Heart left ventricle (tissue), 16 donors: Measurements from ENCODE around the gene SDF2L1. TPM values are rescaled to one million over a fixed set of nuclear protein-coding genes. Genes with fewer than 3 reads are reported as not detected.
A peak's percentile ranks its signal among the peaks of the same experiment; 100 is the strongest.

Source experiments
- ATAC-seq, 4 donors: fragments of 200-7000 bp; cut with Tn5 transposase; one replicate each; pipeline ENCODE4 v1.9.1; 2020 to 2022; ENCODE audit warnings: moderate library complexity in 4 of 4, mild to moderate bottlenecking in 3 of 4, moderate number of reproducible peaks in 1 of 4
- DNase-seq, 5 donors: peaks; one replicate each; pipeline ENCODE4 v3.0.0-alpha.2; 2020
- H3K27ac ChIP-seq, 12 donors: fragments of 200-600 bp; sonication (generic) in 4 of 12; one replicate each; pipeline versions ENCODE4 v1.5.0 to v1.8.0; 2016 to 2022; ENCODE audit warnings: mild to moderate bottlenecking in 2 of 12
- H3K27me3 ChIP-seq, 9 donors: fragments of 200-600 bp; sonication (generic) in 2 of 9; one replicate each; pipeline versions ENCODE4 v1.5.1 to v1.8.0; 2016 to 2022; ENCODE audit warnings: mild to moderate bottlenecking in 3 of 9
- H3K36me3 ChIP-seq, 9 donors: fragments of 200-600 bp; sonication (generic) in 2 of 9; one replicate each; pipeline versions ENCODE4 v1.5.0 to v1.8.0; 2018 to 2022; ENCODE audit warnings: mild to moderate bottlenecking in 2 of 9
- H3K4me1 ChIP-seq, 12 donors: fragments of 200-600 bp; sonication (generic) in 4 of 12; one replicate each; pipeline versions ENCODE4 v1.5.0 to v1.8.0; 2016 to 2022; ENCODE audit warnings: mild to moderate bottlenecking in 3 of 12
- H3K4me3 ChIP-seq, 12 donors: fragments of 200-600 bp; sonication (generic) in 4 of 12; one replicate each; pipeline versions ENCODE4 v1.5.0 to v1.8.0; 2017 to 2022; ENCODE audit warnings: mild to moderate bottlenecking in 9 of 12, moderate library complexity in 4 of 12
- H3K9me3 ChIP-seq, 12 donors: fragments of 200-600 bp; sonication (generic) in 4 of 12; one replicate each; pipeline versions ENCODE4 v1.5.0 to v1.8.0; 2016 to 2022; ENCODE audit warnings: mild to moderate bottlenecking in 1 of 12
- CTCF ChIP-seq, 12 donors: fragments of 200-600 bp; sonication (generic) in 4 of 12; IDR thresholded peaks; one replicate each; pipeline versions ENCODE4 v1.5.0 to v1.8.0; 2018 to 2022; ENCODE audit warnings: antibody characterized with exemption in 12 of 12, mild to moderate bottlenecking in 5 of 12
- POLR2A ChIP-seq, 2 donors: fragments of 450-650 bp; IDR thresholded peaks; one replicate each; pipeline ENCODE4 v1.6.1; 2017; ENCODE audit warnings: antibody characterized with exemption in 2 of 2, mild to moderate bottlenecking in 2 of 2, moderate library complexity in 2 of 2
- WGBS, 4 donors: extraction: QIAGEN DNeasy Blood & Tissue Kit in 2 of 4; methylation state at CpG; one replicate each; pipeline versions ENCODE4 v1.1.5 to v1.1.7; 2013 to 2018; 5-methylcytosine and 5-hydroxymethylcytosine counted together
- intact Hi-C, 10 donors: fragments of 100-400 bp; cut with DNase I; formaldehyde crosslinking; loops; one replicate each; pipeline versions ENCODE4 v1.11.1 to v1.14.2; 2022
- long read RNA-seq, 3 donors: library from polyadenylated mRNA; unstranded; transcript quantifications; one replicate each; pipeline ENCODE4 v2.0.0, GENCODE V29; 2020 to 2021
- polyA plus RNA-seq, 2 donors: library from polyadenylated mRNA; stranded (reverse); fragments of 200-250 nt; gene quantifications; one replicate each; pipeline ENCODE4 v1.2.3, GENCODE V29; 2013
- total RNA-seq, 9 donors: library from RNA; depleted of rRNA in 2 of 9; stranded (reverse); fragments of >200 nt in 2 of 9; fragmentation: NEBNext Ultra II Directional in 3 of 9; extraction: Animal tissue kit (Norgen Biotek cat#: 25700) in 3 of 9; gene quantifications; one replicate each; pipeline versions ENCODE4 v1.1.0 to v1.2.4, GENCODE V29; 2016 to 2023
- donor health status: ischemic (EF 13 %, LVEDD 7.1; RV severe dilation, severe dysfunction).
- donor health status: healthy with polysubstance abuse.
- donor health status: DM: no; HTN: yes; CAD: no.
- donor health status: DM: no; HTN: no; CAD: no.
- donor health status: ischemic (EF 25% LVEDD 6.9; RV normal size, moderate dysfunction).
- donor health status: ischemic (EF 25% LVEDD 5.7; RV mildly dilated, moderate dysfunction).
- donor health status: healthy.
- donor health status: DM: yes; HTN: yes; CAD: no.
- donor health status: ischemic (EF 35%, LVEDD 5.7; RV mildly dilated, moderate dysfunction).
- donor health status: nonischemic (EF 11% LVEDD 7.7; RV severe dilation, severe dysfunction).
- donor health status: DM: yes; HTN: yes; CAD: no.
- donor health status: PGD.
- donor health status: ischemic (EF 29% LVEDD 5.4; RV normal size, mild dysfunction).
- donor health status: nonischemic (EF 23%, LVEDD 6.1; RV moderate dilation, normal function).

SDF2L1 gene
- 10 to 100 TPM; 14.1 to 54.1 (median 24.5) TPM for total RNA-seq
- polyA plus RNA-seq, result 100 to 1,000 TPM in 1 of 2 donors, 10 to 100 TPM in 1; 22.7 to 226 TPM
- long read RNA-seq, donor 1, transcript SDF2L1-201 (3 exons, 865 nt), result major isoform, 24 of 26 reads
- long read RNA-seq, donor 1, partial matches to known transcripts, result 2 of 26 reads
- long read RNA-seq, donor 1, other reads (novel, unspliced or antisense), result 0 of 26 reads
- long read RNA-seq, donor 2, transcript SDF2L1-201 (3 exons, 865 nt), result major isoform, 19 of 19 reads
- long read RNA-seq, donor 2, partial matches to known transcripts, result 0 of 19 reads
- long read RNA-seq, donor 2, other reads (novel, unspliced or antisense), result 0 of 19 reads
- long read RNA-seq, donor 3, transcript SDF2L1-201 (3 exons, 865 nt), result major isoform, 47 of 52 reads
- long read RNA-seq, donor 3, partial matches to known transcripts, result 5 of 52 reads
- long read RNA-seq, donor 3, other reads (novel, unspliced or antisense), result 0 of 52 reads

DNA sequence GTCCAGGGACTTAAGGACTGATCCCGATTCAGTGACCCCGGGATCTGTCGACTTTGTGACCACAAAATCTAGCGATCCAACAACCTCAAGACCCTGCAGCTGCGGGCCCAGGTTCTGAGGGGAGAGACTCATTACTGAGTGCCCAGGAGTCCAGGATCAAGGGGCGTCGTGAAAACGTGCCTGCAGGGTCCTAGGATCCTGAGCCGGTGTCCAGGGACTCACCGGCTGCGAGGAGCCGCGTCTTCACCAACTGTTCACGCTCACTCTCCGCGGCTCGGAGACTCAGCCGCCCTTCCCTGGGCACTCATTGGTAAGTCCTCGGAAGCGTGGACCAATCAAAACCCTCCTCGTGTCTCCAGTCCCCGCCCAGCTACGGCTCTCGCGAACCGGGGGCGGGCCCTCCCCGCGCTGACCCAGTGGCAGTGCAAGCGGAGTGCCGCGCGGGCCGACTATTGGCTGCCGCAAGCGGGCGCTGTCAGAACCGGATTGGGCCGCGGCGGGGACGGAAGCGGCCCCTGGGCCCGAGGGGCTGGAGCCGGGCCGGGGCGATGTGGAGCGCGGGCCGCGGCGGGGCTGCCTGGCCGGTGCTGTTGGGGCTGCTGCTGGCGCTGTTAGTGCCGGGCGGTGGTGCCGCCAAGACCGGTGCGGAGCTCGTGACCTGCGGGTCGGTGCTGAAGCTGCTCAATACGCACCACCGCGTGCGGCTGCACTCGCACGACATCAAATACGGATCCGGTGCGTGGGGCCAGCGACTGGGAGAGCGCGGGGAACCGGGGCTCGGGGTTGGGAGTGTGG lies at the start of gene SDF2L1:
Gene SDF2L1 (plus strand): TSS at position 514 of the 795 bp plus-strand sequence. CDS start 35 bp downstream, at position 549.
- Histone ChIP-seq H3K27me3 (no peaks in the 10 kb centered on the region), H3K36me3 (peaks cover 0 to 22% (median 8%) of the 10 kb centered on the region in 9 donors), H3K9me3 (no peaks in the 10 kb centered on the region), H3K27ac (peak within 1 kb of the TSS in 11 of 12 donors; percentile 44 to 76 (median 67)), H3K4me1 (peaks cover 0 to 30% (median 14%) of the 10 kb centered on the region in 12 donors), H3K4me3 (peak within 1 kb of the TSS; percentile 44 to 87 (median 74))
- peak; percentile 99 to 100 (median 100) for ATAC-seq
- peak; percentile 99 for DNase-seq
- intact Hi-C loops, result no loop called here
- WGBS, 4 donors, result 0 to 1% (median 0%) methylated on average over 44 to 76 of the region's 76 CpGs
- TF ChIP-seq POLR2A (IDR thresholded peaks at IDR 0.05), result peak in 1 of 2 donors; percentile 86
- TF ChIP-seq CTCF (IDR thresholded peaks at IDR 0.05), result peak in 10 of 12 donors; percentile 9 to 69 (median 21)

- peak overlapping the region in 1 of 12 donors; percentile 35 for H3K27ac ChIP-seq
- H3K4me3 ChIP-seq, result no peak overlapping the region
Measured at GRCh38 chr22:21592422-21592821, 49.7 kb upstream of the SDF2L1 start.

DNA sequence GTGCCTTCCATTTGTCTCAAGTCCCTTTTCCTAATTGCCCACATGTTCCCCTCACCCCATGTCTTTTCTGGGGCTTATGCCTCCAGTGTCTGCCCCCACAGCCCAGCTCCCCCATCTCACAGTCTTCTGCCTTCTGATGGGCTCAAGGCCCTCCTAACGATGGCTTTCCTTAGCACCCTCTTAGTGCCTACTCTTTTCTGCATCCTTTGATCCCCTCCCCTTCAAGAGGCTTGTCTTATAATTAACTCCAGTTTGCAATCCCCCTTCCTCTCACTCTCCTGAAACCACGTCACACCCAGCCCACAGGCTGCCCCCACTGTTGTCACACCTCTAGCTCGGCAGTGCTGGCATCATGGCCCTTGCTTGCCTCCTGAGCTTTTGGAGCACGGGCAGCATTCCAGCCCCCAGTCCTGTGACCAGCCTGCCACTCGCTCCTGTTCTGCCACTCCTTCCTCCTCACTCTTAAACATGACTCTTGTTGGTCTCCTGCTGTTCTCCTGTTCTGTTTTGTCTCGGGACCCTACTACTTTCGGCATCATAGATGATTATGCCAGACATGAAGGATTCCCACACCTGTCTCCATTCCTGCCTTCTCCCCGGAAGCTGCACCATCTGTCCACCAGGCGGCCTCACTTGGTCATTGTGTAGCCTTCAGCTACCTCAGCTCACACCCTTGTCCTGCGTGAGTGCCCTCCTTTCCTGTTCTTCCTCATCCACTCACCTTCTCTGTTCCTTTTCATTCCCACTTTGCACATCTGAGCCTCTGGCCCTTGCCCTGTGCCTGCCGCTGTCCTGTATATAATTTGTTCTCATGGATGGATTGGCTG lies 48.5 kb upstream of the SDF2L1 start:
- peak in 6 of 12 donors; percentile 13 to 32 (median 22) for TF ChIP-seq CTCF (IDR thresholded peaks at IDR 0.05)
- TF ChIP-seq POLR2A (IDR thresholded peaks at IDR 0.05), result no peak
- DNase-seq, result peak; percentile 59 to 82 (median 70)
- peak overlapping the region in 3 of 12 donors; percentile 3 to 48 (median 23) for H3K27ac ChIP-seq
- 58 to 69% (median 61%) methylated on average over 11 of the region's 11 CpGs for WGBS, 4 donors
- peaks cover 5 to 69% (median 49%) of the 10 kb centered on the region in 12 donors for H3K4me1 ChIP-seq
- peaks cover 0 to 52% (median 43%) of the 10 kb centered on the region in 9 donors for H3K36me3 ChIP-seq
- intact Hi-C loops, result loop anchor here in 1 of 10 donors (5.0 kb wide), 1 partner anchor 34 kb away; no protein-coding TSS in a partner anchor
- H3K27me3 ChIP-seq, result no peaks in the 10 kb centered on the region
- peak; percentile 49 to 79 (median 56) for ATAC-seq
- H3K4me3 ChIP-seq, result no peak overlapping the region
- H3K9me3 ChIP-seq, result no peaks in the 10 kb centered on the region

More at GRCh38 chr22:21592422-21592821, 49.7 kb upstream of the SDF2L1 start:
- peaks cover 5 to 81% (median 60%) of the 10 kb centered on the region in 12 donors for H3K4me1 ChIP-seq
- intact Hi-C loops, result loop anchor here in 1 of 10 donors (5.0 kb wide), 1 partner anchor 35 kb away; no protein-coding TSS in a partner anchor
- no peaks in the 10 kb centered on the region for H3K27me3 ChIP-seq
- DNase-seq, result no peak
- no peak for ATAC-seq
- H3K36me3 ChIP-seq, result peaks cover 0 to 51% (median 42%) of the 10 kb centered on the region in 9 donors
- no peaks in the 10 kb centered on the region for H3K9me3 ChIP-seq
- TF ChIP-seq POLR2A (IDR thresholded peaks at IDR 0.05) (no peak), CTCF (IDR thresholded peaks at IDR 0.05) (no peak)
- 80 to 87% (median 84%) methylated on average over 3 of the region's 3 CpGs for WGBS, 4 donors
